GM19372 (cell line): ENCODE measurements around the gene DVL3.

ENCODE experiments used
- ATAC-seq: cut with Tn5 transposase; IDR thresholded peaks from one replicate; pipeline ENCODE4 v1.9.1; 2021; ENCODE audit warnings: mild to moderate bottlenecking, low read depth, moderate library complexity; ENCODE audit not compliant: unreplicated experiment

Gene DVL3

DNA sequence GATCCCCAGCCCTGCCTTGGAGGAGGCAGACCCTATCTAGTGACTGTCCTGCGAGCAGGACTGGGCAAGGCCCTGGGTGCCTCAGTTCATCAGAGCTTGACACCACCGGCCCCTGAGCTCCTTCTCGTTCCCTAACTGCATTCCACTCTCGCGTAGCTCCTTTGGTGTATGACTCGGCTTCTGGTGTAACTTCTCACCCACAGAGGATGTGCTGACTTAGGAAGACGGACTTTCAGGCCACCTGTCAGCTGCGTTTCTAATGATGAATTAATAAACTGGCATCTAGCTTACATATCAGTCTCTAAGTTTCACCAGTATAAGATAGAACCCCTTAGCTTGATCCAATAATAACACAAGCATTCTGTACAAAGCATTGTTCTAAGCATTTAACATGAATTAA lies 48.3 kb downstream of the DVL3 start:
- no peak for ATAC-seq

DNA sequence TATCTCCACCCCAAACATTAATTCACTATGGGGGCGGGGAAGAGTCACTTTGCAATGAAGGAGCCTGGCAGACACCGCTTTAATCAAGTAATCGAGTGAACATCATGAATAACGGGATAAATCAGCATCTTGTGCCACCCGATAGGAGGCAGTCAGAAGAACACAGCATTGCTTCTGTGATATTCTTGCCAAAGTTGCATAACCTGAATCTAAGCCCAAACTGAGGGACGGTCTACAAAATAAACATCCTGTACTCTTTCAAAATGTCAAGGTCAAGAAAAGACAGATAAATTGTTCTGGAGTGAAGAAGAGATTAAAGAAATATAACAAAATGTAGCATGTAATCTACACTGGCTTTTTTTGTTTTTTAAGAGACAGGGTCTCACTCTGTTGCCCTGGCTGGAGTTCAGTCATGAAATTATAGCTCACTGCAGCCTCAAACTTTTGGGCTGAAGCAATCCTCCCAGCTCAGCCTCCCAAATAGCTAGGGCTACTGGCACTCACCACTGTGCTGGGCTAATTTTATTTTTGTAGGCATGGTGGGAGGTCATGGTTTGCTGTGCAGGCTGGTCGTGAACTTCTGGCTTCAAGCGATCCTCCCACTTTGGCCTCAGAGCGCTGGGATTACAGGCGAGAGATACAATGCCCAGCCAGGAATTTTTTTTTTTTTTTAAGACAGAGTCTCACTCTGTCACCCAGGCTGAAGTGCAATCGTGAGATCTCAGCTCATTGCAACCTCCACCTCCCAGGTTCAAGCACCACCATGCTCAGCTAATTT lies 54.2 kb downstream of the DVL3 start:
- ATAC-seq = no peak

DNA sequence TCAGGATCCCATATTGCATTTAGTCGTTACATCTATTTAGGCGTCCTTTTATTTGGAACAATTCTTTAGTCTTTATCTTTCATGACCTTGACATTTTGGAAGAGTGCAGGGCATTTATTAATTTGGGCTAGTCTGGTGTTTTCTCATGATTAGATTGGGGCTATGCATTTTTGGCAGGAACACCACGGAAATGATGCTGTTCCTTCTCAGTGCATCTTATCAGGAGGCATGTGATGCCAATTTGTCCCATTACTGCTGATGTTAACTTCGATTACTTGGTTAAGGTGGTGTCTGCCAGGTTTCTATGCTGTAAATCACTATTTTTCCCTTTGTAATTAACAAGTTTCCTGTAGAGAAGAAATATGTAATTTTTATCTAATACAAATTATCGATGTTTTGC lies 56.1 kb downstream of the DVL3 start:
- no peak for ATAC-seq

DNA sequence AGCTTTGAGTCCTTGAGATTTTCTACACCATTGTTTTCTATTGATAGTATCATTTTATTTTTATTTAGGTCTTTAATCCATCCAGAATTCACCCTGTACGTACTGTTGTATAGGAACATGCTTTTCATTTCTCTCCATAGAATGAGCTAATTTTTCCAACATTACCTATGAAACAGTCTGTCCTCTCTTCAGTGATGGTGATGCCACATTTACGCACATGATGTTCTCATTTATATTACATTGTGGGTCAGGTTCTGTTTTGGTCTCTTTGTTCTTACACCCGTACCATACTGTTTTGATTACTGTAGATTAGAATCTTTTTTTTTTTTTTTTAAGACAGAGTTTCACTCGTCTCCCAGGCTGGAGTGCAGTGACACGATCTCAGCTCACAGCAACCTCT lies 56.5 kb downstream of the DVL3 start:
- ATAC-seq = no peak

DNA sequence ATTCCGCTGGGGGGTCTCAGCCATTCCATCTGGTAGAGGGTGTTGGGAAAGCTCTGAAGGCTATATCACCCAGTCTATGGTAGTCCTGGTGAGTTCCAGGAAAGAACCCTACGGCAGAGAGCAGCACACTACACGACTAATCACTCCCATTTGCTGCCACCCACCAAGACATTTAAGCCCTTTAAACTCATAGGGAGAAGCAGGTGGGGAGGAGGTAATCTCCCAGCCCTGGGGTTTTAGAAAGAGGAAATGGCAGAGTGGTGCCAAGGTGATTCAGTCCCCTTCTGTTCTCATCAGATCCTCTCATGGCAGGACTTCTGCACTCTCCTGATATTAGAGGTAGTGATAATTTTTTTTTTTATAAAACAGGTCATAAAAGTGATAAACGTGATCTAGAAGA lies 63.6 kb downstream of the DVL3 start:
- no peak for ATAC-seq

DNA sequence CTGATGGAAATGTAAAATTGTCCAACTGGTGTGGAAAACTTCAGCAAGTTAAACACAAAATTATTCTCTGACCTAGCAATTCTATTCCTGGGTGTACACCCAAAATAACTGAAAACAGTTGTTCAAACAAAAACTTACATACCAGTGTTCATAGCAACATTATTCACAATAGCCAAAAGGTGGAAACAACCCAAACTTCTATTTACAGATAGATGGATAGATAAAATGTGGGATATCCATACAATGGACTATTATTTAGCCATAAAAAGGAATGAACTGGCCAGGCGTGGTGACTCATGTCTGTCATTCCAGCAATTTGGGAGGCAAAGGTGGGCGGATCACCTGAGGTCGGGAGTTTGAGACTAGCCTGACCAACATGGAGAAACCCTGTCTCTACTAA lies 67.3 kb downstream of the DVL3 start:
- ATAC-seq = no peak
